Osteocyte (in vitro differentiated cells): ENCODE results near the gene ZNF462. TPM values are rescaled to one million over a fixed set of nuclear protein-coding genes. Genes with fewer than 3 reads are reported as not detected.

ENCODE experiments used
- DNase-seq: peaks from one replicate; pipeline ENCODE4 v3.0.0; 2021; ENCODE audit warnings: mixed read lengths; ENCODE audit not compliant: unreplicated experiment; ENCODE audit errors: extremely low spot score
- H3K27ac Mint-ChIP-seq: one replicate; pipeline ENCODE4 v1.8.0; 2021; ENCODE audit warnings: mild to moderate bottlenecking, mixed read lengths; ENCODE audit not compliant: unreplicated experiment
- H3K27me3 Mint-ChIP-seq: one replicate; pipeline ENCODE4 v1.8.0; 2021; ENCODE audit warnings: mixed read lengths; ENCODE audit not compliant: unreplicated experiment
- H3K36me3 Mint-ChIP-seq: one replicate; pipeline ENCODE4 v1.8.0; 2021; ENCODE audit warnings: mixed read lengths; ENCODE audit not compliant: unreplicated experiment
- H3K4me1 Mint-ChIP-seq: one replicate; pipeline ENCODE4 v1.8.0; 2021; ENCODE audit warnings: mixed read lengths; ENCODE audit not compliant: unreplicated experiment
- H3K4me3 Mint-ChIP-seq: one replicate; pipeline ENCODE4 v1.8.0; 2021; ENCODE audit warnings: mild to moderate bottlenecking, moderate library complexity, mixed read lengths; ENCODE audit not compliant: unreplicated experiment
- H3K9me3 Mint-ChIP-seq: one replicate; pipeline ENCODE4 v1.8.0; 2021; ENCODE audit warnings: mixed read lengths; ENCODE audit not compliant: unreplicated experiment
- total RNA-seq: library from RNA; stranded (reverse); gene quantifications from 2 replicates; pipeline ENCODE4 v1.2.1, GENCODE V29; 2021
- TF ChIP-seq, protein P1 (sequence below): fragments of 200-600 bp; sonication (generic); IDR thresholded peaks from 2 replicates; pipeline ENCODE4 v1.5.0; 2021; ENCODE audit warnings: antibody characterized with exemption, mild to moderate bottlenecking, moderate library complexity

The ZNF462 gene
- total RNA-seq, 1 donor from 2014 or later: 55.0 TPM

DNA sequence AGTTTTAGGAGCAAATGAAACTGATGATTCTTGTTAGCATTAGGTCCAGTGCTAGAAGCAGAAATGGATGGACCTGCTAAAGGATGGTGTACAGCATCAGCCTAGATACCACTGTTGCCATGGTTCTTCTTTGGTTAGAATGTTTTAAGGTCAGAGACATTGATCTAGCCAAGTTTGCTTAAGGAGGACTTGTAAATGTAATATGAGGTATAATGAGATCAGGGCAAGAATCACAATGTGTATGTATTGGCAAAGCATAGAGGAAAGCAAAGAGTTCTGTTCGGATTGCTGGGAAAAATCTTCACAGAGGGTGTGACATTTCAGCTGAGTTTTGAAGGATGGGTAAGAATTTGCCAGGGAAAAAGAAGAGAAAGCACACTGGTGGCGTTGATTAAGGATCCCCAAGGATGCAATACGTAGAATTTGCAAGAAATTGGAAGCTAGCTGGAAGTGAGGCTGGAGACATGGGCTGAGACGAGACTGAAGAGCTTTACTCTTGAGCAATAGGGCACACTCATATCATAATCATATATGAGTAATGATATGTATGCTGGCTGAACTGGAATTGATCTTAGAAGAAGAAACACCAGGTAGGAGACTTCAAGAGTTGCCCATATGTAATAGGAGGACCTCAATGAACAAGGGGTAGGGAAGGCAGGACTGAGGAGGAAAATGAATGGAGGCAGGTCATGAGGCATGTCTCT is 102.0 kb downstream of the ZNF462 start:
- Mint-ChIP-seq H3K4me1 (peaks cover 51% of the 10 kb centered on the region), H3K36me3 (peaks cover 55% of the 10 kb centered on the region), H3K27me3 (no peaks in the 10 kb centered on the region), H3K27ac (no peak overlapping the region), H3K4me3 (no peak overlapping the region), H3K9me3 (peaks cover 21% of the 10 kb centered on the region)
- no peak for DNase-seq
- TF ChIP-seq, protein P1, sequence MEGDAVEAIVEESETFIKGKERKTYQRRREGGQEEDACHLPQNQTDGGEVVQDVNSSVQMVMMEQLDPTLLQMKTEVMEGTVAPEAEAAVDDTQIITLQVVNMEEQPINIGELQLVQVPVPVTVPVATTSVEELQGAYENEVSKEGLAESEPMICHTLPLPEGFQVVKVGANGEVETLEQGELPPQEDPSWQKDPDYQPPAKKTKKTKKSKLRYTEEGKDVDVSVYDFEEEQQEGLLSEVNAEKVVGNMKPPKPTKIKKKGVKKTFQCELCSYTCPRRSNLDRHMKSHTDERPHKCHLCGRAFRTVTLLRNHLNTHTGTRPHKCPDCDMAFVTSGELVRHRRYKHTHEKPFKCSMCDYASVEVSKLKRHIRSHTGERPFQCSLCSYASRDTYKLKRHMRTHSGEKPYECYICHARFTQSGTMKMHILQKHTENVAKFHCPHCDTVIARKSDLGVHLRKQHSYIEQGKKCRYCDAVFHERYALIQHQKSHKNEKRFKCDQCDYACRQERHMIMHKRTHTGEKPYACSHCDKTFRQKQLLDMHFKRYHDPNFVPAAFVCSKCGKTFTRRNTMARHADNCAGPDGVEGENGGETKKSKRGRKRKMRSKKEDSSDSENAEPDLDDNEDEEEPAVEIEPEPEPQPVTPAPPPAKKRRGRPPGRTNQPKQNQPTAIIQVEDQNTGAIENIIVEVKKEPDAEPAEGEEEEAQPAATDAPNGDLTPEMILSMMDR: no peak

DNA sequence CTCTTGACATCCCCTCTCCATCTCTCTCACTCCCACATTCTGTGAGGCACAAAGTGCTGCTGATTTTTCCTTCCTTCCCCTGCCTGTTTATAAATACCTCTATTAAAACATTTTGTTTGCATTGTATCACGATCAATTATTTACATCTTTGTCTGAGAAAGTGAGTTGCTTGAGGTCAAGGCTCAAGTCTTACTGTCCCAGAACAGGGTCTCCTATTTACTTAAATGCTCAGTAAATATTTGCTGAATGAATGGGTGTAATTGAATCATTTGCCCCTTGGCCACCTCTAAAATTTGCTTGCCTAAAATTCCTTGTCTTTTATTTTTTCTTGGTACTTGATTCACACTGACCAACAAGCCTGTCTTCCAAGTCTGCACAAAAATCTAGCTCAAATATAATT is 103.5 kb downstream of the ZNF462 start:
- TF ChIP-seq, protein P1: no peak
- Mint-ChIP-seq H3K4me3 (no peak overlapping the region), H3K4me1 (peaks cover 64% of the 10 kb centered on the region), H3K27me3 (no peaks in the 10 kb centered on the region), H3K36me3 (peaks cover 40% of the 10 kb centered on the region), H3K9me3 (peaks cover 7% of the 10 kb centered on the region), H3K27ac (peak overlapping the region; percentile 15)
- DNase-seq: no peak

DNA sequence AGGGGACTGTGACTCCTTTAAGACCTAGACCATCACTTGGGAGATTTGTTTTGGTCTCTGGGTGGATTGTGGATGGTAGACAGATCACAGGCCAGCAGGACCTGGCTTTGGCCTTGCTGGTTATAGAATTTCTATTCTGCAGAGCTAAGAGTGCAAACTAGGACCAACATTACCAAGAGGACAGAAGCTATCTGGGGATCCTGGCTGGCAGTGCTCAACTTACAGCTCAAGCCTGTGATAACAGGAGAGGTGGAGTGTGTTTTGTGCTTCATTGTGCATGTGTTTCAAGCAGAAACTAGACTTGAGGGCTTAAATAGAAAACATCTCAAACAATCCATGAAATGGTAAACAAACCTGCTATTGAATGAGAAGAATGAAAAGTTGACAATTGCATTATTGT is 106.7 kb downstream of the ZNF462 start:
- Mint-ChIP-seq H3K27ac (peak overlapping the region; percentile 92), H3K27me3 (no peaks in the 10 kb centered on the region), H3K36me3 (peaks cover 39% of the 10 kb centered on the region), H3K4me1 (peaks cover 55% of the 10 kb centered on the region), H3K9me3 (no peaks in the 10 kb centered on the region), H3K4me3 (no peak overlapping the region)
- no peak for DNase-seq
- TF ChIP-seq, protein P1: no peak

- peak overlapping the region; percentile 57 for H3K4me3 Mint-ChIP-seq
- peaks cover 55% of the 10 kb centered on the region for H3K4me1 Mint-ChIP-seq
- peaks cover 40% of the 10 kb centered on the region for H3K36me3 Mint-ChIP-seq
Measured at GRCh38 chr9:106970219-106970975, 107.4 kb downstream of the ZNF462 start.

More at GRCh38 chr9:106970219-106970975, 107.4 kb downstream of the ZNF462 start:
- DNase-seq: no peak
- Mint-ChIP-seq H3K27me3 (no peaks in the 10 kb centered on the region), H3K27ac (peak overlapping the region; percentile 92), H3K9me3 (no peaks in the 10 kb centered on the region)
- TF ChIP-seq, protein P1: no peak
